AG09309 (cell line): ENCODE measurements around the gene TBC1D23.

Source experiments
- DNase-seq: peaks from one replicate; pipeline ENCODE4 v3.0.0-alpha.2; 2010; ENCODE audit warnings: low read depth
- H3K4me3 ChIP-seq: 2 replicates; pipeline ENCODE4 v1.5.1; 2011; ENCODE audit warnings: mild to moderate bottlenecking, low read depth, low read length, moderate library complexity; ENCODE audit not compliant: control insufficient read depth
- TF ChIP-seq, protein P1 (sequence below): IDR thresholded peaks from 2 replicates; pipeline ENCODE4 v1.5.1; 2011; ENCODE audit warnings: mild to moderate bottlenecking, low read depth, low read length, inconsistent platforms; ENCODE audit not compliant: insufficient read depth, control insufficient read depth; ENCODE audit errors: missing control alignments

Gene TBC1D23

GRCh38 chr3:100359035-100359434 lies 98.2 kb downstream of the TBC1D23 start:
- H3K4me3 ChIP-seq, result no peak overlapping the region
- TF ChIP-seq, protein P1, sequence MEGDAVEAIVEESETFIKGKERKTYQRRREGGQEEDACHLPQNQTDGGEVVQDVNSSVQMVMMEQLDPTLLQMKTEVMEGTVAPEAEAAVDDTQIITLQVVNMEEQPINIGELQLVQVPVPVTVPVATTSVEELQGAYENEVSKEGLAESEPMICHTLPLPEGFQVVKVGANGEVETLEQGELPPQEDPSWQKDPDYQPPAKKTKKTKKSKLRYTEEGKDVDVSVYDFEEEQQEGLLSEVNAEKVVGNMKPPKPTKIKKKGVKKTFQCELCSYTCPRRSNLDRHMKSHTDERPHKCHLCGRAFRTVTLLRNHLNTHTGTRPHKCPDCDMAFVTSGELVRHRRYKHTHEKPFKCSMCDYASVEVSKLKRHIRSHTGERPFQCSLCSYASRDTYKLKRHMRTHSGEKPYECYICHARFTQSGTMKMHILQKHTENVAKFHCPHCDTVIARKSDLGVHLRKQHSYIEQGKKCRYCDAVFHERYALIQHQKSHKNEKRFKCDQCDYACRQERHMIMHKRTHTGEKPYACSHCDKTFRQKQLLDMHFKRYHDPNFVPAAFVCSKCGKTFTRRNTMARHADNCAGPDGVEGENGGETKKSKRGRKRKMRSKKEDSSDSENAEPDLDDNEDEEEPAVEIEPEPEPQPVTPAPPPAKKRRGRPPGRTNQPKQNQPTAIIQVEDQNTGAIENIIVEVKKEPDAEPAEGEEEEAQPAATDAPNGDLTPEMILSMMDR, result no peak
- no peak for DNase-seq

GRCh38 chr3:100360757-100361496 lies 100.1 kb downstream of the TBC1D23 start:
- DNase-seq, result no peak
- H3K4me3 ChIP-seq, result no peak overlapping the region
- TF ChIP-seq, protein P1, result no peak

GRCh38 chr3:100361897-100362296 lies 101.1 kb downstream of the TBC1D23 start:
- TF ChIP-seq, protein P1, result no peak
- no peak overlapping the region for H3K4me3 ChIP-seq
- DNase-seq, result no peak

- DNase-seq, result no peak
- no peak overlapping the region for H3K4me3 ChIP-seq
- TF ChIP-seq, protein P1, result no peak
Measured at GRCh38 chr3:100364421-100364820, 103.6 kb downstream of the TBC1D23 start.

GRCh38 chr3:100366424-100366823 lies 105.6 kb downstream of the TBC1D23 start:
- no peak for DNase-seq
- no peak overlapping the region for H3K4me3 ChIP-seq
- TF ChIP-seq, protein P1, result no peak

- TF ChIP-seq, protein P1, result no peak
Measured at GRCh38 chr3:100368441-100368840, 107.6 kb downstream of the TBC1D23 start.

More at GRCh38 chr3:100368441-100368840, 107.6 kb downstream of the TBC1D23 start:
- no peak overlapping the region for H3K4me3 ChIP-seq
- no peak for DNase-seq
